Testis (tissue), 2 donors: ENCODE measurements around the gene ABCC12.

Experiments
- CTCF ChIP-seq, 3 experiments: fragments of 450-650 bp in 2 of 3; fragments of 200-600 bp in 1 of 3; sonication (generic) in 1 of 3; IDR thresholded peaks; one replicate each; pipeline ENCODE4 v1.5.1; 2016 to 2019; ENCODE audit warnings: antibody characterized with exemption in 3 of 3, mild to moderate bottlenecking in 2 of 3, moderate library complexity in 1 of 3
- POLR2A ChIP-seq: fragments of 450-650 bp; IDR thresholded peaks from one replicate; pipeline ENCODE4 v1.6.1; 2017; ENCODE audit warnings: antibody characterized with exemption, mild to moderate bottlenecking, moderate library complexity

GRCh38 chr16:48109475-48109874 lies 46.3 kb downstream of the ABCC12 start:
- TF ChIP-seq CTCF (IDR thresholded peaks at IDR 0.05), result no peak
- no peak for TF ChIP-seq POLR2A
